Measurements from ENCODE around the gene GAPVD1. TPM values are rescaled to one million over a fixed set of nuclear protein-coding genes. Genes with fewer than 3 reads are reported as not detected.

Gene GAPVD1
- total and polyA plus RNA-seq, 8 donors, result 6.2 to 23.3 (median 16.0) TPM

GRCh38 chr9:125346080-125346732, 84.6 kb downstream of the GAPVD1 start:
- Histone ChIP-seq H3K9me3 (no peaks in the 10 kb centered on the region), H3K4me3 (no peak overlapping the region), H3K36me3 (peaks cover 0 to 42% (median 9%) of the 10 kb centered on the region in 3 donors), H3K4me1 (peaks cover 0 to 10% (median 6%) of the 10 kb centered on the region in 3 donors), H3K27ac (no peak overlapping the region), H3K27me3 (no peaks in the 10 kb centered on the region)
- intact Hi-C loops (cut with DNase I), result no loop called here
- DNase-seq (no peak), FAIRE-seq (no peak), ATAC-seq (no peak)
- WGBS, 2 donors, result 73 to 84% methylated on average over 3 of the region's 3 CpGs
- TF ChIP-seq, protein P1, sequence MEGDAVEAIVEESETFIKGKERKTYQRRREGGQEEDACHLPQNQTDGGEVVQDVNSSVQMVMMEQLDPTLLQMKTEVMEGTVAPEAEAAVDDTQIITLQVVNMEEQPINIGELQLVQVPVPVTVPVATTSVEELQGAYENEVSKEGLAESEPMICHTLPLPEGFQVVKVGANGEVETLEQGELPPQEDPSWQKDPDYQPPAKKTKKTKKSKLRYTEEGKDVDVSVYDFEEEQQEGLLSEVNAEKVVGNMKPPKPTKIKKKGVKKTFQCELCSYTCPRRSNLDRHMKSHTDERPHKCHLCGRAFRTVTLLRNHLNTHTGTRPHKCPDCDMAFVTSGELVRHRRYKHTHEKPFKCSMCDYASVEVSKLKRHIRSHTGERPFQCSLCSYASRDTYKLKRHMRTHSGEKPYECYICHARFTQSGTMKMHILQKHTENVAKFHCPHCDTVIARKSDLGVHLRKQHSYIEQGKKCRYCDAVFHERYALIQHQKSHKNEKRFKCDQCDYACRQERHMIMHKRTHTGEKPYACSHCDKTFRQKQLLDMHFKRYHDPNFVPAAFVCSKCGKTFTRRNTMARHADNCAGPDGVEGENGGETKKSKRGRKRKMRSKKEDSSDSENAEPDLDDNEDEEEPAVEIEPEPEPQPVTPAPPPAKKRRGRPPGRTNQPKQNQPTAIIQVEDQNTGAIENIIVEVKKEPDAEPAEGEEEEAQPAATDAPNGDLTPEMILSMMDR (IDR thresholded peaks at IDR 0.05), result no peak

DNA sequence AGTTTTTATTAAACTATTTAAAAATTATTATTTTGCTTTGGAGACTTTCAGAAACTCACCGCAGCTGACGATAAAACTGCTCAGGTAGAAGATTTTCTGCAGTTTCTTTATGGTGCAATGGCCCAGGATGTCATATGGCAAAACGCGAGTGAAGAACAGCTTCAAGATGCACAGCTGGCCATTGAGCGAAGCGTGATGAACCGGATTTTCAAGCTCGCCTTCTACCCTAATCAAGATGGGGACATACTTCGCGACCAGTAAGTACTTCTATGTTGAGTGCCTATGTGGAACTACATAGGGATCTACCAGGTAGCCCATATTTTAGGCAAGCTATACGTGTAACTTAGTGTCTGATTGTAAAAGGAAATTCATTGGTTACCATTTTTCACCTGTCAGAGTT, 94.0 kb downstream of the GAPVD1 start:
- Histone ChIP-seq H3K27me3 (no peaks in the 10 kb centered on the region), H3K4me1 (no peaks in the 10 kb centered on the region), H3K27ac (no peak overlapping the region), H3K9me3 (no peaks in the 10 kb centered on the region), H3K4me3 (no peak overlapping the region), H3K36me3 (peaks cover 5 to 78% (median 38%) of the 10 kb centered on the region in 3 donors)
- WGBS, 2 donors, result 91 to 94% methylated on average over 11 of the region's 11 CpGs
- TF ChIP-seq, protein P1 (IDR thresholded peaks at IDR 0.05), result no peak
- ATAC-seq (no peak), DNase-seq (no peak), FAIRE-seq (no peak)
- intact Hi-C loops (cut with DNase I), result no loop called here

DNA sequence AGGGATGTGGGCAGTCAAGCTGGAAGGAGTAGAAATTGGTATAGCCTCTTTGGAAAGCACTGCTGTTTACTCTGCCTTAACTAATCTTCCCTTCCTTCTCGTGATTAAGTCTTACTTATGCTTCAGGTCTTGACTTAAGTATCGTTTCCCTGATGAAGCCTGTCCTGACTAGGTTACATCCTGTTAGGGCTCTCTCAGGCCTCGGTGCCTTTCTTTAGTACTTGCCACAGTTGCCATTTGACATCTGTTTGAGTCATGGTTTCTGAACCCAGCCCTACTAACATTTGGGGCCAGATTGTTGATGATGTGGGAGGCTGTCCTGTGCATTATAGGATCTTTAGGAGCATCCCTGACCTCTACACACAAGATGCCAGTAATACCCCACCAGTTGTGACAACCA, 94.4 kb downstream of the GAPVD1 start:
- FAIRE-seq (no peak), ATAC-seq (no peak), DNase-seq (no peak)
- TF ChIP-seq, protein P1 (IDR thresholded peaks at IDR 0.05), result no peak
- Histone ChIP-seq H3K36me3 (peaks cover 5 to 74% (median 34%) of the 10 kb centered on the region in 3 donors), H3K27ac (no peak overlapping the region), H3K4me3 (no peak overlapping the region), H3K9me3 (no peaks in the 10 kb centered on the region), H3K27me3 (no peaks in the 10 kb centered on the region), H3K4me1 (no peaks in the 10 kb centered on the region)
- 78 to 84% methylated on average over 3 of the region's 3 CpGs for WGBS, 2 donors
- intact Hi-C loops (cut with DNase I), result no loop called here

- no peak for FAIRE-seq
- TF ChIP-seq, protein P1 (IDR thresholded peaks at IDR 0.05), result no peak
- no peaks in the 10 kb centered on the region for H3K9me3 ChIP-seq
- H3K4me3 ChIP-seq, result no peak overlapping the region
- H3K27me3 ChIP-seq, result no peaks in the 10 kb centered on the region
- intact Hi-C loops (cut with DNase I), result no loop called here
- 57% methylated on average over 1 of the region's 1 CpG for WGBS, 2 donors
- H3K27ac ChIP-seq, result no peak overlapping the region
- no peak for ATAC-seq
- peaks cover 5 to 65% (median 28%) of the 10 kb centered on the region in 3 donors for H3K36me3 ChIP-seq
- no peaks in the 10 kb centered on the region for H3K4me1 ChIP-seq
- DNase-seq, result no peak
Measured at GRCh38 chr9:125359011-125359410, 97.4 kb downstream of the GAPVD1 start.

DNA sequence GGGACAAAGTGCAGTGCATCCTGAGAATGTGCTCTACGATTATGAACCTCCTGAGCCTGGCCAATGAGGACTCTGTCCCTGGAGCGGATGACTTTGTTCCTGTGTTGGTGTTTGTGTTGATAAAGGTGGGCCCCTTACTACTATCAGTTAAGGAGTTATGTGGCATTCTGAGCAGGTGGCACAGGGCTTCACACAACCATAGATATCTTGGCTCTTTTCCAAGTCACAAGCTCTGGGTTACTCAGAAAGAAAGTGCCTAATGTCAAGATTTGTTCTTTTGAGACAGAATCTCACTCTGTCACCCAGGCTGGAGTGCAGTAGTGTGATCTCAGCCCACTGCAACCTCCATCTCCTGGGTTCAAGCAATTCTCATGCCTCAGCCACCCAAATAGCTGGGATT, 99.0 kb downstream of the GAPVD1 start:
- DNase-seq (no peak), ATAC-seq (no peak), FAIRE-seq (no peak)
- Histone ChIP-seq H3K27ac (no peak overlapping the region), H3K27me3 (no peaks in the 10 kb centered on the region), H3K9me3 (no peaks in the 10 kb centered on the region), H3K4me1 (no peaks in the 10 kb centered on the region), H3K36me3 (peaks cover 5 to 49% (median 24%) of the 10 kb centered on the region in 3 donors), H3K4me3 (no peak overlapping the region)
- WGBS, 2 donors, result 62 to 79% methylated on average over 2 of the region's 2 CpGs
- intact Hi-C loops (cut with DNase I), result no loop called here
- TF ChIP-seq, protein P1 (IDR thresholded peaks at IDR 0.05), result no peak
